GM19372 (cell line): ENCODE measurements around the gene ATXN10.

Experiments used
- ATAC-seq: cut with Tn5 transposase; IDR thresholded peaks from one replicate; pipeline ENCODE4 v1.9.1; 2021; ENCODE audit warnings: mild to moderate bottlenecking, low read depth, moderate library complexity; ENCODE audit not compliant: unreplicated experiment

ATXN10 gene

GRCh38 chr22:45882881-45883810, 211.5 kb downstream of the ATXN10 start:
- no peak for ATAC-seq

GRCh38 chr22:45883811-45884170, 212.2 kb downstream of the ATXN10 start:
- no peak for ATAC-seq

- ATAC-seq: no peak
These were observed 212.8 kb downstream of the ATXN10 start for GRCh38 chr22:45884201-45885062.

GRCh38 chr22:45885171-45885840, 213.7 kb downstream of the ATXN10 start:
- no peak for ATAC-seq

- ATAC-seq: no peak
These were observed 214.3 kb downstream of the ATXN10 start for GRCh38 chr22:45885941-45886395.

GRCh38 chr22:45886540-45886939, 214.9 kb downstream of the ATXN10 start:
- ATAC-seq: no peak

- ATAC-seq: no peak
These were observed 215.8 kb downstream of the ATXN10 start for GRCh38 chr22:45887202-45888131.

GRCh38 chr22:45888221-45889092, 216.8 kb downstream of the ATXN10 start:
- no peak for ATAC-seq

- no peak for ATAC-seq
These were observed 217.5 kb downstream of the ATXN10 start for GRCh38 chr22:45889093-45889538.

- ATAC-seq: no peak
These were observed 218.1 kb downstream of the ATXN10 start for GRCh38 chr22:45889539-45890350.

GRCh38 chr22:45890351-45890635, 218.7 kb downstream of the ATXN10 start:
- ATAC-seq: no peak

- no peak for ATAC-seq
These were observed 219.4 kb downstream of the ATXN10 start for GRCh38 chr22:45891021-45891421.

GRCh38 chr22:45891471-45891995, 219.9 kb downstream of the ATXN10 start:
- ATAC-seq: no peak

GRCh38 chr22:45891996-45892621, 220.5 kb downstream of the ATXN10 start:
- ATAC-seq: no peak

GRCh38 chr22:45892681-45893461, 221.2 kb downstream of the ATXN10 start:
- no peak for ATAC-seq

- no peak for ATAC-seq
These were observed 221.9 kb downstream of the ATXN10 start for GRCh38 chr22:45893516-45893915.
